ENCODE measurements around the gene ERLEC1. TPM values are rescaled to one million over a fixed set of nuclear protein-coding genes. Genes with fewer than 3 reads are reported as not detected.
"Not testable (repeated sequence)": the region's sequence is repeated elsewhere in the genome, so short reads cannot be mapped to it uniquely, and the experiment has no call there.

The ERLEC1 gene
- total RNA-seq, 1 experiment from 2014 or later: 56.8 TPM

- DNase-seq: peak; percentile 28
- H2AFZ ChIP-seq (ENCODE audit: low read length); H3K4me2 ChIP-seq (ENCODE audit: low read length); H3K9ac ChIP-seq (ENCODE audit: low read length); ATAC-seq; CTCF ChIA-PET; H3K36me3 ChIP-seq (ENCODE audit: low read depth, low read length); H3K4me3 ChIP-seq (ENCODE audit: low read length); H3K9me3 ChIP-seq (ENCODE audit: low read length); H4K20me1 ChIP-seq (ENCODE audit: low read length); H3K9me2 ChIP-seq (replicated peaks; ENCODE audit: low read length); H3K79me2 ChIP-seq (ENCODE audit: low read length); H3K4me1 ChIP-seq (ENCODE audit: insufficient read depth, low read length); BruUV-seq (replicated peaks); POLR2A ChIA-PET (ENCODE audit: unreplicated experiment); intact Hi-C loops (cut with micrococcal nuclease); H3F3A ChIP-seq (ENCODE audit: low read length, unreplicated experiment); H3K27me3 ChIP-seq (ENCODE audit: low read length); H3K27ac ChIP-seq (ENCODE audit: low read length): not testable (repeated sequence)
- TF ChIP-seq CTCF (conservative IDR thresholded peaks at IDR 0.05; ENCODE audit: low read depth, low read length): peak; percentile 40
Measured at GRCh38 chr2:53823639-53824038, 36.8 kb downstream of the ERLEC1 start.

GRCh38 chr2:53826030-53826410 lies 39.2 kb downstream of the ERLEC1 start:
- DNase-seq: no peak
- Histone ChIP-seq H3F3A (ENCODE audit: low read length, unreplicated experiment) (no peaks in the 10 kb centered on the region), H3K9ac (ENCODE audit: low read length) (no peak overlapping the region), H3K79me2 (ENCODE audit: low read length) (no peaks in the 10 kb centered on the region), H3K27me3 (ENCODE audit: low read length) (no peaks in the 10 kb centered on the region), H3K4me1 (ENCODE audit: insufficient read depth, low read length) (no peaks in the 10 kb centered on the region), H3K4me3 (ENCODE audit: low read length) (no peak overlapping the region), H3K36me3 (ENCODE audit: low read depth, low read length) (no peaks in the 10 kb centered on the region), H3K4me2 (ENCODE audit: low read length) (no peak overlapping the region), H3K9me2 (replicated peaks; ENCODE audit: low read length) (no peaks in the 10 kb centered on the region), H4K20me1 (ENCODE audit: low read length) (no peaks in the 10 kb centered on the region), H3K9me3 (ENCODE audit: low read length) (no peaks in the 10 kb centered on the region), H3K27ac (ENCODE audit: low read length) (no peak overlapping the region), H2AFZ (ENCODE audit: low read length) (no peak overlapping the region)
- intact Hi-C loops (cut with micrococcal nuclease): no loop called here
- CTCF ChIA-PET: no interaction called here
- BruUV-seq (replicated peaks): no TSS peak
- no peak for ATAC-seq
- POLR2A ChIA-PET (ENCODE audit: unreplicated experiment): no interaction called here
- no peak for TF ChIP-seq EZH2 (IDR thresholded peaks at IDR 0.05; ENCODE audit: low read length, unreplicated experiment)
- no peak for TF ChIP-seq CTCF (conservative IDR thresholded peaks at IDR 0.05; ENCODE audit: low read depth, low read length)
- TF ChIP-seq EZH2phosphoT487 (IDR thresholded peaks at IDR 0.05; ENCODE audit: borderline replicate concordance, low read length): no peak

GRCh38 chr2:53826587-53827397 lies 39.9 kb downstream of the ERLEC1 start:
- no peaks in the 10 kb centered on the region for H3K4me1 ChIP-seq (ENCODE audit: insufficient read depth, low read length)
- no peaks in the 10 kb centered on the region for H3F3A ChIP-seq (ENCODE audit: low read length, unreplicated experiment)
- H3K9me3 ChIP-seq (ENCODE audit: low read length): no peaks in the 10 kb centered on the region
- CTCF ChIA-PET: no interaction called here
- H3K9me2 ChIP-seq (replicated peaks; ENCODE audit: low read length): no peaks in the 10 kb centered on the region
- ATAC-seq (no peak), DNase-seq (no peak)
- no TSS peak for BruUV-seq (replicated peaks)
- H4K20me1 ChIP-seq (ENCODE audit: low read length): no peaks in the 10 kb centered on the region
- H3K79me2 ChIP-seq (ENCODE audit: low read length): no peaks in the 10 kb centered on the region
- H3K27me3 ChIP-seq (ENCODE audit: low read length): no peaks in the 10 kb centered on the region
- no peak overlapping the region for H2AFZ ChIP-seq (ENCODE audit: low read length)
- H3K27ac ChIP-seq (ENCODE audit: low read length): no peak overlapping the region
- intact Hi-C loops (cut with micrococcal nuclease): no loop called here
- H3K36me3 ChIP-seq (ENCODE audit: low read depth, low read length): no peaks in the 10 kb centered on the region
- POLR2A ChIA-PET (ENCODE audit: unreplicated experiment): no interaction called here
- H3K4me2 ChIP-seq (ENCODE audit: low read length): no peak overlapping the region
- no peak overlapping the region for H3K9ac ChIP-seq (ENCODE audit: low read length)
- no peak overlapping the region for H3K4me3 ChIP-seq (ENCODE audit: low read length)
- TF ChIP-seq EZH2 (IDR thresholded peaks at IDR 0.05; ENCODE audit: low read length, unreplicated experiment): no peak
- no peak for TF ChIP-seq CTCF (conservative IDR thresholded peaks at IDR 0.05; ENCODE audit: low read depth, low read length)
- no peak for TF ChIP-seq EZH2phosphoT487 (IDR thresholded peaks at IDR 0.05; ENCODE audit: borderline replicate concordance, low read length)

All from PC-3 (cell line).